Left renal pelvis (tissue), 4 donors: ENCODE results near the gene CXXC5. TPM values are rescaled to one million over a fixed set of nuclear protein-coding genes. Genes with fewer than 3 reads are reported as not detected.

Experiments used
- DNase-seq, 4 donors: peaks; one replicate each; pipeline ENCODE4 v3.0.0-alpha.2; 2013; ENCODE audit warnings: low read depth in 4 of 4, low spot score in 3 of 4
- polyA plus RNA-seq, 4 donors: library from polyadenylated mRNA; unstranded; fragments of 120-200 nt; gene quantifications; one replicate each; pipeline ENCODE4 v1.2.1, GENCODE V29; 2013; ENCODE audit not compliant: insufficient read length in 4 of 4

CXXC5 gene
- polyA plus RNA-seq, 4 donors = 36.2 to 215 (median 213) TPM

DNA sequence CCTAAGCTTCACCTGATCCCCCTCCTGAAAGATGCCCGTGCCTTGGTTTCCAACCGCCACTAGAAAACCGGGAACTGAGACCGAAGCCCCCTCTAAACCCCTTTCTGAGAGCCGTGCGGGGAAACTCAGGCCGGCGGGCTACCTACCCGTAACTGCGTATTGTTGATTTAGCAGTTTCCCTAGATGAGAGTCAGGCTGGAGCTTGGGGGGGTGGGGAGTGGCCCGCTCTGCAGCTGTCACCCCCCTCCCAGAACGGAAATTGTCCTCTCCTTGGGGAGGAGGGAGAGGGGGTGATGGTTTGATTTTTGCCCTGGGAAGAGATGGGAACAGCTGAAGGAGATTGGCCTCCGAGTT lies 2.5 kb downstream of the CXXC5 start:
- DNase-seq = no peak

DNA sequence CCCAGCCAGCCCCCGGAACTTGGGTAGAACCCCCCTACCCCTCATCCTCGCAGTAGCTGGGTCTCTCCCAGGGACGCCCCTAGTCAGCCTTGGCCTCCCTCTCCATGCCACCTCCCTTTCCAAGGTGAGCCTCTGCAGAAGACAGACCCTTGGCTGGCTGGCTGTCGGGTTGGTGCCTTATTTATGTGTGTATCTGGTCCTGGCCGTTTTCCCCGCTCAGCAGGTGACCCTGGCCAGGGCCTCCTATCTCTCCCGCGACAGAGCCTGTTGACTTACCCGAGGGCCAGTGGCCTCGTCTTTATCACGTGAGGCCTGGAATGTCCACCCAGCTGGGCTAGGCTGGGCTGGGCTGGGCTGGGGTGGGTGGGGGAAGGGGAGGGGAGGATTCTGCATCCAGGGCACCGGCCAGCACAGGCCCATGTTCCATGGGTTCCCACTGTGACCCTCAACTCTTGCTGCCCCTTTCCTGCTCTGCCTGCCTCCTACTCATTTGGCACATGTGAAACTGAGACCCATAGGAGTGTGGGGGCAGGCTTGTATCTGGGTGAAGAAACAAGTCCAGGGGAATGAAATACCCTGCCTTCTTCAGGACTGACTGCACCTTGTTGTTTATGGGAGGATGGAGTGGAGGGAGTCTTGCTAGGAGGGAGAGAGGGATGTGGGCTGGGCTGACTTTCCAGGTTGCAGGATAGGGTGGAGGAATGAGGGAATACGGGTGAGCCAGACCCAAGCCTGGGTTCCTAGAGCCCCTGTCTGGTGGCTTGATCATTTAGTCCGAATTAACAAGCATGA lies 3.1 kb downstream of the CXXC5 start:
- no peak for DNase-seq

DNA sequence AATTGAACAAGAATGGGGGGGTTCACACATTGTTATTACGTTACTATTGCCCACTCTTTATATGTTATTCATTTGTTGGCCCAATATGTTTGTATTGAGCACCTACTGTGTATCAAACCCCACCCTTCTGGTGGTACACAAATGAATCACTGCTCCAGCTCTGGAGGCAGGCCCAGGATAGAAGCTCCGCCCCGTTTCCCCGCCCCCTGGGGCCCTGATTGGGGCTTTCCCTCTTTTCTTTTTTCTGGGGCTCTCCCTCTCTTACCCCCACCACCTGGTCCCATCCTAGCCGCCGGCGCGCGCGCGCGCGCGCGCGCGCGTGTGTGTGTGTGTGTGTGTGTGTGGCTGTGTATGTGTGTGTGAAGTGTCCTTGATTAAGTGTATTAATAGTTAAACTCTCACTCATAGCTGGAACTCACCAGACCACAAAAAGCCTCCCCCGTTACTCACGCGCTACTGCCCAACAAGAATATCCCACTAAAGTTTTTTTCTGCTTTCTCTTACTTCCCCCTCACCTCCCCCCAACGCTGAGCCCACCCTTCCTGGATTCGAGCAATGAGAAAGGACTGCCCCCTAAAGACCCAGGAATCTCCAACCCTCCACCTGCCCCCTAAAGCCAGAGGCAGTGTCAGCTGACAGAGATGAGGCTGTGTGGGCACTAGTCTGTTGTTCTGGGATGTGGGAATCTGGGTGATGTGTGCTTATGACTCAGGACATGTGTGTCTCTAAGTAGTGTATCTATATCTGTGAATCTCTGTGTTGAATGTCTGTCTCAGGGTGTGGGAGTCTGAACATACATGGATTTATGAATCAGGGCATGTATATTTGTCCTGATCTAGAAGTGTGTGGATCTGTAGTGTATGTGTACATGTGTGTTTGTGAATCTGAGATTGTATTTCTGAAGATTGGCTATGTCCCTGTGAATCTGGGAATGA lies 4.0 kb downstream of the CXXC5 start:
- DNase-seq = no peak

DNA sequence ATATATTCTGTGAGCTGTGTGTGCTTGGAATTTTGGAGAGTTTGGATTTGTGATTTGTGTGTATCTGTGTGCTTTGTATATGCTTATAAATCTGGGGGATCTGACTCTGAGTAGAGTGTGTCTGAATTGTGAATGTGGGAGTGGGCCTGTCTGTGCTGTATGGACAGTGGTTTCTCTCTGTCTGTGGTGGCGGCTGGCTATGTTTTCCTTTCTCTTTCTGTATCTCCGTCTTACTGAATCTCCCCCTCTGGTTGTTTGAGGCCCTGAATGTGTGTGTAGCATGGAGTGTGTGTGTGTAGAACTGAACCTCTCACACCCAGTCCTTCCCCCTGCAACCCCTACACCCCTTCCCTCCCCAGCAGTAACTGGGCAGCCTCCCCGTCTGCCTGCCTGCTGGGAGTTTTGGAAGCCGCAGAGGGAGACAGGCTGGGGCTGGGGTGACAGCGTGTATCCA lies 4.7 kb downstream of the CXXC5 start:
- no peak for DNase-seq

DNA sequence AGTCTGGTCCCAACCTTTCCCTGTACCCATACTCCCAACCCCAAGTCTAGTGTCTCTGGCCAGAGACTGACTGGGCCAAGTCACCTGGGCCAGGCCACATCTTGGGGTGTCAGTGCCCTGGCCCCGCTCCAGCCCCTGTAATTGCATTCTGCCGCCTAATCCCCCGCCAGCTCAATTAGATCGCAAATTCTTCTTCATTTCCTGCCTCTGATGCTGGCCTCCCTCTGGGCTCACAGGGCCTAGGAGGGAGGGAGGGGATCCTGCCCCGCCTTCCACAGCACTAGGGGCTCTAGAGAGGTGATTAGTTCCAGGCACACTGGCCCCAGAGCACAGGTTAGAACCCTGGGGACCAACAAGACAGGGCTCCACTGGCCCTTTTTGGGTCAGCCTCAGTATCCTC lies 5.5 kb downstream of the CXXC5 start:
- no peak for DNase-seq

DNA sequence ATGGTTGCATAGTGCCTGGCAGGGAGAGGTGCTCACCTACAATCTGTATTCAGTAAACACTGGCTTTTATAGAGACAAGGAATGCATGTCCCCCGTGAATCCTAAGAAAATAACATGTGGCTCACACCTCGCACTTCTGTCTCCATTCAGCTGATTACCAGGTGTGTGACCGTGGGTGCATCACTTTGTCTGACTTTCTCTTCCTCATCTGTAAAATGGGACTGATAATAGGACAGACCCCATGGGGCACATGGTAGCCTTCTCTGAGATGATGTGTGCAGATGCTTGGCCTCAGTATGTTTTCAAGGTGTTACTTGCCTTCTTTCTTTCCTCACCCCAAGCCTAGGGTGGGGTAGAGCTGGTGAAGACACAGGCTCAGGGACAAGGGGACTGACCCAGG lies 6.3 kb downstream of the CXXC5 start:
- DNase-seq = no peak

DNA sequence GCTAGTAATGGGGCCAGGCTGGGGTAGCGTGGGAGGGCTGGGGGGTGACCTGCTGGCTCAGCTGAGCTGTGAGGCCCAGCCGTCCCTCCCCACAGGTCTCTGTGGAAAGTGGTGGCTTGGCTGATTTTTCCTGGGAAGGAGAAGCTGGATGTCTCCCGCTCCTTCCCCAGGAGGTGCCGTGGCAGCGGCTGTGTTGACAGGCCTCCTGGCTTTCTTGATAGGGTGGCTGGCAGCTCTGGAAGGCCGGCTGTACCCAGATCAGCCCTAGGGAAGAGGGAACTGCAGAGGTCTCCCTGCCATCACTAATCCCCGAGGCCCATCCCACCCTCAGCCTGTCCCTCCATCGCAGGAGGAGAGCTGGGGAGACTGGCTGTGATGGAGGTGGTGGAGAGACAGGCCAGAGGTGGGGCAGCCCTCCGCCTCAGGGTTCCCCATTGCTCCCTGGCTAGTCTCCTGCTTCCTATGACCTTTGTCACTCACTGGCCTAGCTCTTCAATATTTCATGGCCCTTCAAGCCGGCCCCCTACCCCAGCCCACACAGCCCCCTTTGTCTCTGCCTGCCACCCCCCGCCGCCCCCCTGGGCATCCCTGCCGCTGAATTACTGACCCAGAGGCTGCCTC lies 6.8 kb downstream of the CXXC5 start:
- no peak for DNase-seq

DNA sequence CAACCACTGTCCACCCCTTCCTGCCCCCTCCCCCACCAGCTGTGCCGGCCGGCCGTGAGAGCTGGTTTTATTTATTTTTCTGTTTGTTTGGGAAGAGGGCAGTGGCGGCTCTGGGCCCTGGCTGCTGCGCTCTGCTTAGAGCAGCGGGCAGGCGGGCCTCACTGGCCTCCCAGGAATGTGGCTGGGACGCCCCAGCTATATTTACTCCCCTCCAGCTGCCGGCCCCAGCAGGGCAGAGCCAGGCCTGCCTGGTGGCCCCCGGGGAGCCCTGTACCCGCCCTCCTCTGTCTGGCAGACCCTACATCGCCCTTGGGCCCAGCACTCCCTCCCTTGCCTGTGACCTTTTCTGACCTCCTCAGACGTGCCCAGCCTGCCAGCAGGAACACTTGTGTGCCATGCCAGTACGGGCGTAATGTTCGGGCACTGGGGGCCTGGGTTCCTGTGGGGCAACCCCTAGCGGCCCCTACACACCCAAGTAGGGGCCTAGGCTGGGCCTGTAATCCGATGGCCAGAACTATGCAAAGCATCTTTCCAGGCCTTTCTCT lies 7.7 kb downstream of the CXXC5 start:
- DNase-seq = no peak

DNA sequence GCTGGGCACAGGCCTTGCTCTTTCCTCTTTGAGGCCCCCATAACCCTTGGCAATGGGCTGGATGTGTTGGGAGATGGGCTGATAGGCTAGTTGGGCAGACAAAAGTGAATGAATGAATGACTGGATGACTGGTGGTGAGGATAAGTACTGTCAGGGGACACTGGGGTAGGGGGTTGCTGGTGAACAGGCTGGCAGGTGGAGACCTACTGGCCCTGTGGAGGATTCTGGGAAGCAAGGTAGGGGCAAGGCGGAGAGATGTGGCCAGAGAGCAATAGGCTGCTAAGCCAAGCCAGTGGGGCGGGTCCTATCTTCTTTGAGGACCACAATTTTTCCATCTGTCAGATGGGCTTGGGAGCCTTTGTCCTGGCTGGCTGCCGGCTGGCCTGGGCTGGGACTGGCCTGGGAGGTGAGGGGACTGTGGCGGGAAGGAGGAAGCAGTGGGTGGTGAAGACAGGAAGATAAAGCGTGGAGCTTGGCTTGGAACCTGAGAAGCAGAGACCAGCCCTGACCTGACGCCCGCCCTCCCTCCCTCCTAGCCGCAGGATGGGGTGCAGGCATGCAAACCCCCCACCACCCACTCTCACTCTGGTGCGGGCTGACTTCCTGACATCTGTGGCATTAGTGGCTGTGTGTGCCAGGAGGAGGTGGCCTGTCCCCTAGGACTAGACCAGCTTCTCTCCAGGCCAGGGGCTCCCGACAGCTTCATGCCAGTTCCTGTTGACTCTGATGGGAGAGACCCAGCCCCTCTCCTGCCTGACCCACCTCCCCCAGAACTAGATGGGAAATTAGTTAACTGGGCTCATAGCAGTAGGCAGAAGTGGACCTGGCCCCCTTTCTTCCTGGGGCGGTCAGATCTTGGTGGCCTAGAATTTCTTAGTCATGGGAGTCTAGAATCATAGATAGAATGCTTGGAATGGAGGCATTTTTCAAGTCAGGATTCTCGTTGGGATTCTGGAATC lies 9.5 kb downstream of the CXXC5 start:
- DNase-seq = no peak

DNA sequence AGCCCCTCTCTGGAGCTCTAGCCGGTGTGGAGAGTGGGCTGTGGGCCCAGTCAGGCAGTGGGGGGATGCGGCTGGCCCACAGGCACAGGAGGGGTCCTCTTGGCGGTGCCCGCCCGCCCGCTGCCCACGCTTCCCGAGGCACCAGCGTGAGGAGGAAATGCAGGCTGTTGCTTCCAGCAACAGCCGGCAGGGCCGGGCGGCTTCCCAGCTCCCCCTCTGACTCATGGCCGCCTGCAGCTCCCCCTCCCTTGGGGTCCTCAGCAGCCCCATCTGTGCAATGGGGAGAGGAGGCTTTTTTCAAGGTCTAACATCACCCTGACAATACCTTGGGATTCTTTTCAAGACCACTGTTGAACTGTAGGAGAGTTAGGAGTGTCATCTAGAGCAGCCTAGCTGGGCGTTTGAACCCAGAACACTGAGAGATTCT lies 10.4 kb downstream of the CXXC5 start:
- no peak for DNase-seq

DNA sequence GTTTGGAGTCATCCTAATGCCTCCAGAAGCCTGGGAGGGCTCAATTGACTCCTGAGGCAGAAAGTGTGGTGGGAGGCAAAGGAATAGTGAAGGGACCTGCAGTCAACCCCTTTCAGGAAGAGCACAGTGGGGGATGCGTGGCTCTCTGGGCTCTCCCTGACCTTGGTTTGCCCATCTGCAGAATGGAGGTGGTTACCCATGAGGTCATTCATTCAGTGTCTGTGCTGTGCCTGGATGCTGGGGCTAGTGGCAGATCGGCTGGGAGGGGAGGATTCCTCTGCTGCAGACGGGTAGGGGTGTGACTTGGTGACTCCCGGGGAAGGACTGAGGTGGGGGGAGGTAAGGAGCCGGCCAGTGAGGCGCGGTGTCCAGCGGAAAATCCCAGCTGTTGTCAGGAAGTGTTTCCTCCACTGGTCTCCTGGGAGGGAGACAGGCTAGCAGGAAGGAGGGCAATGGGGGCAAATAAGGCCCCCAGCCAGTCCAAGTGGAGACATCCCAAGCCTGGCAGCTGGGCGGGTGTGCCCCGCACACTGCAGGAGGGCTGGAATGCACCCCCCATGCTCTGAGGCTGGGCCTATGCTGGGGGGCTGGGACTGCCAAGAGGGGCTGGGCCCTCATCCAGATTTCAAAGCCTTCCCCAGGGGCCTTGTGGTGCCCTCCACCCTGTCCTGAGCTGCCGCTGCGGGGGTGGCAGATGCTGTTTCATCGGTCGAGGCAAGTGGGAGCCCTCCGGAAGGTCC lies 10.9 kb downstream of the CXXC5 start:
- no peak for DNase-seq

DNA sequence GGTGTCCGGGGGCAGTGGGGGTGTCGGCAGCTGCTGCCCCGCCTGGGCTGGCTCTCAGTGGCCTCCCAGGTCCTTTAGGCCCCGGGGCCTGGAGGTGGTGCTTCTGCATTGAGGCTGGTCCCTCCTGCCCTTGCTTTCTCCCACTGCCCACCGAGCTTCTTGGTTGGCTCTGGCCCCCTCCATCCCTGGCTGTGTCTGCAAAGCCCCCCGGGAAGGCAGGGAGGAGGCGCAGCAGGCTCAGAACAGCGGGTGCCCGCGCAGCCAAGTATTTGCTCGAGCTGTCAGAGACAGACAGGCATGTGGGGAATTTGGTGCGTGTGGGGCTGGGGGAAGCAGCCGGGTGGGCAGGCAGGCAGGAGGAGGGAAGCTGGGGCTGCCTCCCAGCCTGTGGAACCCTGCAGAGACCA lies 11.5 kb downstream of the CXXC5 start:
- no peak for DNase-seq

DNA sequence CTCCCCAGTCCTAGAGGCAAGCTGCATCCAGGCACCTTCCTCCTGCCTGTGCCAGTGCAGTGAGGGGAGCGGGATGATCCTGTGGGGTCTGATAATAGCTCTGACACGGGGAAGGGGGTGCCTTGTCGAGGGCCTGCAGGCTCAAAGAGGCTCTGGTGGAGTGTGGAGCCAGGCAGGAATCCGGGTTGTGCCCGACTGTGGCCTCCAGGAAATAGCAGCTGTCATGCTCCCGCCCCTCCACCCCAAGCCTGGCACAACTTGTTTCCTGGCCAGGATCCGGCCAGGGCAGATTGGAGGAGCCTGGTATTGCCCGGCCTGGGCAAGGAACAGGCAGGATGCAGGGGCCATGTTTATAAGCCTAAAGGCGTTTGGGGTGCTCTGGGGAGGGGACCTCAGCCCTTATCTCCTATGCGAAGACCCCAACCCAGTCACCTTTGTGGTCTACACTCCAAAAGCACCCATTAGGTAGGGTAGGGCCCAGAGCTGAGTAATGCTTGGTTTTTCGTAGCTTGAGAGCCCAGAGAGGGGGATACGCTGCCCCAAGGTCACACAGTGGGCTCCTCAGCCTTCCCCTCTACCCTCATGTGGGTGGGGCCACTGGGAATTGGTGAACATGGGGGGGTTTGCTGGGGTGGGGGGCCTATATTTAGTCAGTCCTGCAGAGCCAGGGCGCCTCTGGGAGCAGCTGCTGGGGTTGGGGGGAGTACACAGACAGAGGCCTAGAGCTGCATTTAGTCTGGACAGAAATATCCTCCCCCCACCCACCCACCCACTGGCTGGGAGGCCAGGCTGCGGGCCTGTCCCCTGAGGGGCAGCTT lies 12.2 kb downstream of the CXXC5 start:
- DNase-seq = no peak

DNA sequence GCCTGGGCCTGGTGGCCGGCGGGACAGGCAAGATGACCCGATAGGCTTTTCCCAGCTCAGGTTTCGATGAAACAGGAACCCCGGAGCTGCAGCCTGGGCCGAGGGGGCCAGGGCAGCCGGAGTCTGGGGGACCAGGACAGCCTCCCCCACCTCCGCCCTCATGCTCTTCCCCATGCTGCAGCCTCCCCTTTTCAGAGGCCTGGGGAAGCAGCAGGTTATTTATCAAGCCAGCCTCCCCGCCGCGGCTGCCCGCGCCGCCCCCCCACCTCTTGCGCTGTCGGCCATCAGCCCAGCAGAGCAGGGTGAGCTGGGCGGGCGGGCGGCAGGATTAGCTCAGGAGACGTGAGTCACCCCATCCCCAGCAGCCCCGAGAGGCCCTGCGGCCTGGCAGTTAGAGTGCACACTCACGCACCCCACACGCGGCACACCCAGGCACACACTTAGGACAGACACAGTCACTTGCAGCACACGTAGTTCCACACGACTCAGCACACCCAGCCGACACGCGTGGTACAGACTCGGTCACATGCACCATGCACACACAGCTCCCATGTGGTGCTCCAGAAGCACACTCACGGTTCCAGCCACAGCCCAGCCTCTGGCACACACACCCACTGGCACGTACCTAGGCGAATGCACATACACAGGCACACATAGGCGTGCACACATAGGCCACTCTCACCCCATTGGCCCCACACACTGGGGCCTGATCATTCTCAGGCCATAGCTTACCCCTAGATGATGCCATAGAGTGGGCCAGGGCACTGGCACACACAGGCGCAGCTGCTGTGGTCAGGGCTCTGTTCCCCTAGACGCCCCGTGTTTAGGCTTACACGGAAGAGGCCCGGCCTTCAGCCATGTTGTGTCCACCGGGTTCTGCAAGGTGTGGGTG lies 13.0 kb downstream of the CXXC5 start:
- DNase-seq = no peak

DNA sequence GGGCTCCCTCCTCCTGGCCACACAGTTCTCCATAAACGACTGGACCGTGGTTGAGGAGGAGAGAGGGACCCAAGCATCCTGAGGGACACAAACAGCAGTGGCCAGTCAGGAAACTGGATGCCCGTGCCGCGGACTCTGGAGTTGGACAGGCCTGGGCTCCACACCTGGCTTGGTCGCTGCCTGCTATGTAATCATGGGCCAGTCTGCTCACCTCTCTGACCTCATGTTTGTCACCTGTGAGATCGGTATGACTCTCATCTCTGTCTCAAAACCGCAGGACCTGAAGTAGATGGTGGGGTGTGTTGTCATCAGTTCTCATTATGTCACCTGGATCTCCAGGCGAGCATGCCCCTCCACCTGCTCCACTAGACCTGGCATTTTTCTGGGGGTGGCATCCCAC lies 14.5 kb downstream of the CXXC5 start:
- DNase-seq = no peak

DNA sequence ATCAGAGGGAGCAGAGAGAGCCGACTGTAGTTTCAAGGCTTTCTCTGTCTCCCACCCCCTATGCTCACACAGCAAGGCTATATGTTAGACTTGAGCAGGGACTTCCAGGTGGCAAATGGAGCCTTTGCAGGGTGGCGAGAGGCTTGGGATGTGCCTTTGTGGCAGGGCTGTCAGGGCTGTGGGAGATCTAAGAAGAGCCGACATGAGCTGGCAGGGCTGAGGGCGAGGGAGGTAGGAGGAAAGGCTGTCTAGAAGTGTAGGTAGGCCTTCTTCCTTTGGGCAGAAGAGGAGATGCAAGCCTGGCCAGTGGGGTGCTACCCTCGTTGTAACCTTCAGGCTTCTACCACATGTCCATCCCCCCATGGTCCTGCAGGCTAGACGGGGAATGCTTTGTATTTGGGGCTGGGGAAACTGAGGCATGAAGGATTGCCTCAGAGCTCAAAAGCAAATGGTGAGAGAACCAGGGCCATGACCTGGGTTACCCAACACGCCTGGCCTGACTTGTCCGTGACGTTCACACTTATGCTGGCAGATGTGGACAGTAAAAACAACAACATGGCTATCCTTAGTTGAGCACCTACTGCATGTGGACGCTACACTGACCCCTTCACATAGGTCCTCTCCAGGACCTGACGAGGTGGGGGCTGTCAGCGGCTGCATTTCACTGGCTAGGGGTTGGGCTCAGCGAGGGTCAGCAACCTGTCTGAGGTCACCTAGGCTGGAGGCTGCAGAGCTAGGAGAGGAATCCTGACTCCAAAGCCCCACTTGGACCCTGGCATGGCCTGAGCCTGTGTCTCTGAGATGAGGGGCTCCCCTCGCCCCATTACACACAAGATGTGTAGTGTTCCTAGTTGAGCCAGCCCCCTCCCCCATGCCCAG lies 15.3 kb downstream of the CXXC5 start:
- no peak for DNase-seq
